ENCODE measurements around the gene CENPP.

DNA sequence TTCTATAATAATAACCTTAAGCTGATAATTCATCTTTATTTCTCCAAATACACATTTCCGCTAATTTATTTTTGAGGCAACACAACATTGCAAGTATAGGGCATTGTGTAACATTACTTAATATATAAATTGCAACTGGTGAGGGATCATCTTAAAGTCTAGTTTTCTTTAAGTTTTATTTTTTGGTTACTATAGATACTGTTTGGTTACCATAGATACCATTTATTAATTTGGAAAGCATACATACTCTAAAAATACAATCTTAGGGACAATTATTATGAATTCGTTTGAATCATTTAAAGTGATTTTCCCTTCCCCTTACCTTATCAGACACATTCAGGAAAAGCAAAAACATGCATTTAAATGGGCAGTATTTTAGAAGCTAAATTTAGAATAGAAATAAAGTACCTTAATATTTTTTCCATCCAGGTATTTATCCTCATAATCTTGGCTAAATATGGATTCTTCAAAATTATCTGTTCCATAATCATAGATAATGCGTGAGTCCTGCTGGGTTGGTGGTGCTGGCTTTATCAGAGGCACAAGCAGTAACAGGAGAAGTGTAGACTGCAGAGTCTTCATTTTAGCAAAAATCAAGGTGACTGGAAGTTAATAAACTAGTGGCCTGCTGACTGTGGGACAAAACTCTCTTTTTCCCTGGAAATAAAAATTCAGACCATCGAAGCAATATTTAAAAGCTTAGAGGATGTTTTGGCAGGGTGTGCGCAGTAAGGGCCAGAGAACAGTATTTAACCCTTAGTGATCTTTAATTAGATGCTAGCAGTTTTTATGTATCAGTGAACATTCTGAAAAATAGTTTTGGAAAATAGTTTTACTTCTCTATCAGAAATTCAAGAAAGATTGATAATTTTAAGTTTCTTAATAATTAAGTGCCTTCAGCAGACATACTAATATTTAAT is 77.3 kb downstream of the CENPP start:
- TF ChIP-seq, protein P1, sequence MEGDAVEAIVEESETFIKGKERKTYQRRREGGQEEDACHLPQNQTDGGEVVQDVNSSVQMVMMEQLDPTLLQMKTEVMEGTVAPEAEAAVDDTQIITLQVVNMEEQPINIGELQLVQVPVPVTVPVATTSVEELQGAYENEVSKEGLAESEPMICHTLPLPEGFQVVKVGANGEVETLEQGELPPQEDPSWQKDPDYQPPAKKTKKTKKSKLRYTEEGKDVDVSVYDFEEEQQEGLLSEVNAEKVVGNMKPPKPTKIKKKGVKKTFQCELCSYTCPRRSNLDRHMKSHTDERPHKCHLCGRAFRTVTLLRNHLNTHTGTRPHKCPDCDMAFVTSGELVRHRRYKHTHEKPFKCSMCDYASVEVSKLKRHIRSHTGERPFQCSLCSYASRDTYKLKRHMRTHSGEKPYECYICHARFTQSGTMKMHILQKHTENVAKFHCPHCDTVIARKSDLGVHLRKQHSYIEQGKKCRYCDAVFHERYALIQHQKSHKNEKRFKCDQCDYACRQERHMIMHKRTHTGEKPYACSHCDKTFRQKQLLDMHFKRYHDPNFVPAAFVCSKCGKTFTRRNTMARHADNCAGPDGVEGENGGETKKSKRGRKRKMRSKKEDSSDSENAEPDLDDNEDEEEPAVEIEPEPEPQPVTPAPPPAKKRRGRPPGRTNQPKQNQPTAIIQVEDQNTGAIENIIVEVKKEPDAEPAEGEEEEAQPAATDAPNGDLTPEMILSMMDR (IDR thresholded peaks at IDR 0.05; ENCODE audit: low read length) = no peak
- TF ChIP-seq EZH2phosphoT487 (IDR thresholded peaks at IDR 0.05; ENCODE audit: low read length) (no peak), EZH2 (optimal IDR thresholded peaks at IDR 0.05; ENCODE audit: low read depth, low read length) (no peak)

Data from MM.1S (cell line).